Measurements from ENCODE around the gene ZBTB8A.

- TF ChIP-seq SETDB1 (CRISPR knock-in tag; IDR thresholded peaks at IDR 0.05; ENCODE audit: borderline replicate concordance) (no peak), FOXO1 (CRISPR knock-in tag; IDR thresholded peaks at IDR 0.05) (no peak), IKZF1 (IDR thresholded peaks at IDR 0.05) (no peak), ATF2 (CRISPR knock-in tag; IDR thresholded peaks at IDR 0.05) (no peak), YY1 (IDR thresholded peaks at IDR 0.05; ENCODE audit: insufficient read depth, insufficient replicate concordance, low read depth, low read length) (no peak), PBX2 (CRISPR knock-in tag; IDR thresholded peaks at IDR 0.05) (no peak), SUZ12 (IDR thresholded peaks at IDR 0.05; ENCODE audit: low read depth, low read length) (no peak)
Measured at GRCh38 chr1:32546611-32547010, 7.4 kb downstream of the ZBTB8A start.

Measured in HepG2 (cell line).